ENCODE measurements around the gene EXTL2. TPM values are rescaled to one million over a fixed set of nuclear protein-coding genes. Genes with fewer than 3 reads are reported as not detected.
"Not testable (repeated sequence)": the region's sequence is repeated elsewhere in the genome, so short reads cannot be mapped to it uniquely, and the experiment has no call there.

The EXTL2 gene
- polyA plus RNA-seq, 1 donor = 25.1 TPM

DNA sequence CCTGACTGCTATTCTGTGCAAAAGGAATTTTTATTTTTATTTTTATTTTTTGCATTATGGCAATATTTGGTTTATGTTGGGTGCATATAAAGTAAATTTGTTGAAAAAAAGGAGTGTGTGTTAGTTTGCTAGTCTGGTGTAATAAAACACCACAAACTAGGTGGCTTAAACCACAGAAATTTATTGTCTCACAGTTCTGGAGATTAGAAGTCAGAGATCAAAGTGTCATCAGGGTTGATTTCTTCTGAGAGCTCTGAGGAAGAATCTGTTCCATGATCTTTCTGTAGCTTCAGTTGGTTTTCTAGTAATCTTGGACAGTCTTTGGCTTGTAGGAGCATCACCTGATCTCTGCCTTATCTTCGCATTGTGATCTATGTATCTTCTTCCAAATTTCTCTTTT is 7.7 kb upstream of the EXTL2 start:
- no peak for DNase-seq

DNA sequence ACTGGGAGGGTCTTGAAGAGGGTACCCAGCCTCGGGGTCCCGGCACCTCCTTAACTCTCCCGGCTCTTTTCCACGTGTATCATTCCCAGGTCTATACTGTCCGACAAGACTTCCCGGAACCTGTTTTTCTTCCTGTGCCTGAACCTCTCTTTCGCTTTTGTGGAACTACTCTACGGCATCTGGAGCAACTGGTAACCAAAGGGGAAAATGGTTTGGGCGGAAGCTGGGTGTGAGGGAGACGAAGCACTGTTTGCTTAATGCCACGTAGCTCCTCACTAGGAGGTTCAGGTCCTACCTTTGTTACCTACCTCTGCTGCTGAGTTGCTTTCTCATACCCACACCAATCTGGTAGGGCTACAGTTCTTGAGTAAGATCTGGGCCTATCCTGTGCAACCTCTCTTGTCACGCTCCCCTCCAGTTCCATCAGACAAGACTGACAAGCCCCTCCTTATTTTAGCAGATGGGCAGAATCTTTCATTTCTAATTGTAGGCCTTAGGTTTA is 1.9 kb upstream of the EXTL2 start:
- peak; percentile 27 for DNase-seq

DNA sequence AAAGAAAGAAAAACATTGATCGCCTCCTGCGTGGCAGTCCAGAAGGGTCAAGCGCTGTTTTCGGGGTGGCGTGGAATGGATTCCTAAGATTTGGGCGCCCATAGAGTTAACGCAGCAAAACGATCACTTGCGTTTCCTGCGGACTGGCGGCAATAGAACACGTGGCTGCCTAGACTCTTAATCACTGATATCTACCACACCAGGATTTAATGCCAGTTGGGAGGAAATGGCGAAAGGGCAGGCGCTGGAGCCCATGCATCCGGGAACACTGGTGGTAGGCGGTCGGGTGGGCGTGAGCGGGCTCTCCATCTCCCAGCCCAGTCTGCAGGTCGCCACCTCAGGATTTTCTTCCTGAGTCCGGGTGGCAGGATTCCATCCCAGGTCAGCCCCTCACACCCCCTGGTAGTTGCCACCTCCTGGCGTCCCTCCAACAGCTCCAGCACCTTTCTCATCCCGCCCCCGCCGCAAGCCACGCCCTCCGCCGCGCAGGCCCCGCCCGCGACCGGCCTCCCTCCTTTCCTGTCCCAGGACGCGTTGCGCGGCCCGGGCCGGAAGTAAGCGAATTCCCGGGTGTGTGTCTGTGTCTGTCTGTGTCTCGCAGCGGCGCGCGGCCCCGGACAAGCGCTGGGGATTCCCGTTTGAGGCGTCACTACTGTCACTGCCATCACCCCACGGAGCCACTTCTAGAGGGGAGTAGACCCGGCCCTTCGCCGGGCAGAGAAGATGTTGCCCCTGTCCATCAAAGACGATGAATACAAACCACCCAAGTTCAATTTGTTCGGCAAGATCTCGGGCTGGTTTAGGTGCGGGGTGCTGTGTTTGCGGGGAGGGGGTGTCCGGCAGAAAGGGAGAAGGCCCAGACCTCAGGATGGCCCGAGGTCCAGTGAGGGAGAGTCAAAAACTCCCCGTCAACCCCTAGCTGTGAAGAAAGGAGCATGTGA is 1.2 kb upstream of the EXTL2 start, which contains the start of gene SLC30A7:
TSS of gene SLC30A7 (plus strand) at position 551 of the 941 bp plus-strand sequence. CDS start at position 724, 173 bp downstream.
- DNase-seq = peak; percentile 93

DNA sequence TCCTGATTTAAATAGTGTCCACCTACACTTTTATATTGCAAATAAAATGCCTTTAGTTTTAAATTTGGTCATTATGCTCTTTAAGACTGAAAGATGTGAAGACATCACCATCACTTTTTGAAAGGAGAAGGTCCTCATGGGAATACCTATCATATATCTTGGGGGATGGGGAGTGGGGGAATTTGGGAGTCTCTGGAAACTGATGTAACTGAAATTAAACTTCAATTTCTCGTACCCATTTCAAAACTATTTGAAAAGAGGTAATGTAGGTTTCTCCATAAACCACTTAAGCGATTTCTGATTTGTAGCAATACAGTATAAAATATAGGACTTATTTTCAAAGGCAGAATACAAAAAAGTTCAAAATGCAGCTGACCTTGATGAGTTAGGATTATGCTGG is 924 bp downstream of the EXTL2 start:
- no peak for DNase-seq

DNA sequence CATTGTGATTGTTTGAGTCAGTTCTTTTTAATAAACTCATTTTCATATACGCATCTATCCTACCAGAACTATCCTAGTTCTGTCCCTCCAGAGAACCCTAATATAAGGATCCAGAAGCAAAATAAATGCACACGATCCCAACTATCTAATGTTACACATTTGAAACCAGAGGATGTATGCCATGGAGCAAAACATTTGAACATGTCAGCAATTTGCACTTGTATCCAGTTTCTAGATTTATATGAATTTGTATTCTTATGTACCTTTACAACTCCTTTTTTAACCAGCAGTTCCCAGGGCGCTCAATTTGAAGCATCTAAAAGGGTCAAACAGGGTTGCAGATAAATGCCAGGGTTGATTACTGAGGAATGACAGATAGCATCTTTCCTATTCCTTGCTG is 2.1 kb downstream of the EXTL2 start:
- no peak for DNase-seq

DNA sequence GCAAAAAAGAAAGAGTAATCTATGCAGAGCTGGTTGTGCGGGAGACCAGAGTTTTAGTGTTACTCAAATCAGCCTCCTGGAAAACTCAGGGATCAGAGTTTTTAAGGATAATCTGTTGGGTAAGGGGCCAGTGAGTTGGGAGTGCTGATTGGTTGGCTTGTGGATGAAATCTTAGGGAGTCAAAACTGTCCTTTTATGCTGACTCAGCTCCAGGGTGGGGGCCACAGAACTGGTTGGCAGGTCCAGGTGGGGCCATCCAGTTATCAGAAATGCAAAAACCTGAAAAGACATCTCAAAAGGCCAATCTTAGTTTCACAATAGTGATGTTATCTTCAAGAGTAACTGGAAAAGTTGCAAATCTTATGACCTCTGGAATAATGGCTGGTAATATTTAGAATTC is 3.3 kb downstream of the EXTL2 start:
- DNase-seq = no peak

DNA sequence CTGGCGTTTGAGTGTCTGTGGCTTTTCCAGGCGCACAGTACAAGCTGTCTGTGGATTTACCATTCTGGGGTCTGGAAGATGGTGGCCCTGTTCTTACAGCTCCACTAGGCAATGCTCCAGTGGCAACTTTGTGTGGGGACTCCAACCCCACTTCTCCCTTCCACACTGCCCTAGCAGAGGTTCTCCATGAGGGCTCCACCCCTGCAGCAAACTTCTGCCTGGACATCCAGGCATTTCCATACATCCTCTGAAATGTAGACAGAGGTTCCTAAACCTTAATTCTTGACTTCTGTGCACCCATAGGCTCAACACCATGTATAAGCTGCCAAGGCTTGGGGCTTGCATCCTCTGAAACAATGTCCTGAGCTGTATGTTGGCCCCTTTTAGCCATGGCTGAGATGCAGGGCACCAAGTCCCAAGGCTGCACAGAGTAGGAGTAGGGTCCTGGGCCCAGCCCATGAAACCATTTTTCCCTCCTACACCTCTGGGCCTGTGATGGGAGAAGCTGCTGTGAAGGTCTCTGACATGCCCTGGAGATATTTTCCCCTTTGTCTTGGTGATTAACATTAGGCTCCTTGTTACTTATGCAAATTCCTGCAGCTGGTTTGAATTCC is 4.7 kb downstream of the EXTL2 start:
- DNase-seq = not testable (repeated sequence)

DNA sequence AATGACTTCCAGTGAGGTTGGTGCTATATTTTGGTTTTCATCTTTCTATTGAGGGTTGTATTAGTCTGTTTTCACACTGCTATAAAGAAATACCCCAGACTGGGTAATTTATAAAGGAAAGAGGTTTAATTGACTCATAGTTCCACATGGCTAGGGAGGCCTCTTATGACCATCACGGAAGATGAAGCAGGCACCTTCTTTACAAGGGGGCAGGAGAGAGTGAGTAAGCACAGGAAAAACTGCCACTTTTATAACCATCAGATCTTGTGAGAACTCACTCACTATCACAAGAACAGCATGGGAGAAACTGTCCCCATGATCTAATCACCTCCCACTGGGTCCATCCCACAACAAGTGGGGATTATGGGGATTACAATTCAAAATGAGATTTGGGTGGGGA is 5.6 kb downstream of the EXTL2 start:
- not testable (repeated sequence) for DNase-seq

DNA sequence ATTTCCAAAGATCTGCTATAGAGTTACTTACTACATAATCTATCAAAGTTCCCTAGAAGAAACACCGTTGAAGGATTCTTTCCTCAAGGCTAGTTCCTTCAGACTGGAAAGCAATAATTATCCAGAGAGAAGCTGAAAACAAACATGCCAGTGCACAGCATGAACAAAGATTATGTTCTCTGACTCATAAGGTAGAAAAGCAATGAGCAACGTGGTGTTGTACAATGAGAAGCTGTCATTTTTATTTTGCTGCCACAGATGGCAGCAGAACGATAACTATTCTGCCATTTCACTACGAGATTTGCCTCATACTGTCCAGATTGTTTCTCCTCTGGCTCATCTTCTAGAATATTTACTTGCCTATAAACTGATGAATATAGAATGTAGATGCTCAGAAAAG is 10.7 kb downstream of the EXTL2 start:
- DNase-seq = no peak

DNA sequence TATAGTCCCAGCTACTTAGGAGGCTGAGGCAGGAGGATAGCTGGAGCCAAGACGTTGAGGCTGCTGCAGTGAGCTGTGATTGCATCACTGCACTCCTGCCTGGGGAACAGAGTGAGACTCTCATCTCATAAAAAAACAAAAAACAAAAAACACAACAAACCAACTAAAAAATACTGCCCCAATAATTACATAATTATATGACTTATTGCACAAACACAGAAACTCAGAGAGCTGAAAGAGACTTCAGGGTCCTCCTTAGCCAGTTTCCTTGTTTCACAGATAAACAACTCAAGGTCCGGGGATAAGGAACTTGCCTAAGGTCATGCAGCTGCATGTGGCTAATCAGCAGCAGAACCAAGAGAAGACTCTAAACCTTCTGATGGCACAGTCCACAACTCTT is 11.9 kb downstream of the EXTL2 start:
- DNase-seq = peak; percentile 6

DNA sequence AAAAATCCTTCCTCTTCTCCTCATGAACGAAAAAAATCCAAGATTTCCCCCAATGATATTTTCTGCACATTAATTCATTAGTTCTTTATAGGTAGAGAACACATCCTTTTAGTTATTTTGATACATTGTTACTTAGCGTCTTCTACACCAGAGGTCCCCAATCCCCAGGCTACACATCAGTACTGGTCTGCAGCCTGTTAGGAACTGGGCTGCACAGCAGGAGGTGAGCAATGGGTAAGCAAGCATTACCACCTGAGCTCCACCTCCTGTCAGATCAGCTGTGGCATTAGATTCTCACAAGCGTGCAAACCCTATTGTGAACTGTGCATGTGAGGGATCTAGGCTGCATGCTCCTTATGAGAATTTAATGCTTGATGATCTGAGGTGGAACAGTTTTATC is 13.0 kb downstream of the EXTL2 start:
- no peak for DNase-seq

DNA sequence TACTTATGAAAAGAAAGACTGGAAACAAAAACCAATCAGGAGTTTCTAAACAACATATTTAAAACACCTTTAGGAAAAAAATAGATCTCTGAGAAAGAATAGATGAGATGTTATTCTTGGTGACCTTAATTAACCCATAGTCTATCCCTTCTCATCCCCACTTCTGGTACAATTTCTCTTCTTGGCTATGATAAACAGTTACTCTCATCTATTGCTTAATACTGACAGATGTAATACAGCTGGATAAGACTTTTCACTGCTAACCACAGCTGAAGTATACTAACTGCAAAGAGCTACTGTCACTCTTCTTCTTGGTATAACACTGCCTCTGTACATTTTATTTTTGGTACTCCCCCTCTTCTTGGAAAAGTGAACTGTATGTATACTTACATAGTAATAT is 15.2 kb downstream of the EXTL2 start:
- DNase-seq = no peak

DNA sequence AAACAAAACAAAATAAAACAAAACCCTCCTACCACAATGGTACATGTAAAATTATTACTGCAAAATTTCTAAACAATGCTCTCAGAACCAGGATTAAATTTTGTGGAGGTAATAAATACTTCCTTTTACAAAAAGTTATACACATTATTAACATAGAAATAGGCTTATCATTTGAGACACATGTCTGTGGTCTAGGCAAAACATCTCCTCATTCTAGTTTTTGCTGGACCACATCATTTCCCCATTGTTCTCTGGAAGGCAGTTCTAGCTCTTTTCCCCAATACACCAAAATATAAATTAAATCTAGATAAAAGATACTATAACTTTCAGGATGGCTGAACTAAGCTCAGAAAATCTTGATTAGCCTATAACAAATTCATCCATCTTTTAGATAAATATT is 18.4 kb downstream of the EXTL2 start:
- DNase-seq = no peak

DNA sequence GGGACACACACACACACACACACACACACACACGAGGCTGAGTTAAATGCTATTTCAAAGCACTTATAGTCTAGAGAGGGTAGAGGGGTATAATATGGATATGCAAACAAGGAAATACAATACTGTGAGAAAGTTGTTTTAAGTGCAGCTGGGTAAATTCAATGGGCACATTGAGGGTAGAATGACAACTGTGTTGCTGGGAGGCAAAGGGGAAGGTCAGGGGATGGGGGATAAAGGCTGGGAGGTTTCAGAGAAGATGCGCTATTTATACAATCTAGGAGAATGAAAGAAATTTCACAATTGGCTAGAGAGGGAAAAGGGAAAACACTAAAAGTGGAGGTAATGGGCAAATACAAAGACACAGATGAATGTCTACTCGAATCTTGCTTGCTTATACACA is 19.4 kb downstream of the EXTL2 start:
- DNase-seq = no peak

DNA sequence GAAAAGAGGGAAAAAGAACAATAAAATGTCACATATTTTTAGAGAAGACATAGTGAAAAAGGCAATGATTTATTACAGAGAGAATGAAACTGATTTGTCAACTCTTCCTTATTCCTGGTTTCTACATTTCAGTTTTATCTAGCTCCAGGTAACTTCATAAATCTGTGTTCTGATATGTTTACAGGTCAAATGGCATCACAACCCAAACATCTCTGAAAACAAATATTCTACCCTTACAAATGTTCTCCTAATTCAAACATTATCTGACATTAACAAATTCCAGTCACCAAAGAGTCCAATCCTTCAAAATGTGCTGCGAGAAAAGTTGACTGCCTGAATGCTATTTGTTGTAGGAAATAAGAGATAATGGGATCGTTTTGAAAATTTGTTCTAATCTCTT is 20.2 kb downstream of the EXTL2 start:
- no peak for DNase-seq

DNA sequence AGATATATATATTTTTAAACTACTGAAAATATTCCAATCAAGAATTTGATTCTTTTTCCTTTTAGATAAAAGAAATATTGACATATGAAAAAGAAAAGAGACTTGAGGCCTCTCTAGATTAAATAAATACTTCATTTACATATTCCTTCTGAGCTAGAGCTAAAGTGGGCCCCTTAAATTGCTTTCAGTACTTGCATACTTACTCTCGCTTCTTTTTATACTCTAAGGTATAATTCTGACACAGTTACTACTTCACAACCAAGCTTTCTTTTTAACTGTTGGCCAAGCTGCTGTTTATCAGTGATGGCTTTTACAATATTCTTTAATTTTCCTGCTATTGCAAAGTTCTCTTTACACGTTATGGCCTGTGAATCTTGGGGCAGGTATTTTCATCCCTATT is 24.6 kb downstream of the EXTL2 start:
- no peak for DNase-seq

DNA sequence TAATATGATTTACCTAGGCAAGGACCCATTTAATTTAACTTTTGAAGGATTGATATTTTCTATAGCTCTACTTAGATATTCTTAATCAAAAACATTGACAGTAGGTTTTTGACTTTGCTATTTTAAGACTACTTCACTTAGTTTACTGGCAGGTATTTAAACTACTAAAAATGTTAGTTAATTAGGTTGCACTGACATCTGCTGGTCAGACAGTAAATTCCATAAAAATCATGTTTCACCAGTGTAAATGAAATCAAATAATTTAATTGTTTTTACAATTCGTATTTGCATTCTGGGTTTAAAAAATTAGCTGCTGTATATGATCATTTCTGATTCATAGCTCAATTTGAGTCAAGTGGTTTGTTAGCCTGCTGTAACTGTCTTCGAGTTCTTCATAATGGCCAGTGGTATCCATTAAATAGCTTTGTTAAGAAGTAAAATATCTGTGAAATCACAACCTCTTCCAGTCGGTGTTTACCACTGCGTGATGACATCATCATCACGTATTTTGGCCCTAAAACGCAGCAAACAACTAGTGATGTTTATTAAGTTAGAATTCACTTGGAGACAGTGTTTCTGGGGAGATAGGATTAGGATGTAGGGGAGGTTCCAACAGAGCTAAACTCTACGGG is 26.2 kb downstream of the EXTL2 start:
- DNase-seq = peak; percentile 40

DNA sequence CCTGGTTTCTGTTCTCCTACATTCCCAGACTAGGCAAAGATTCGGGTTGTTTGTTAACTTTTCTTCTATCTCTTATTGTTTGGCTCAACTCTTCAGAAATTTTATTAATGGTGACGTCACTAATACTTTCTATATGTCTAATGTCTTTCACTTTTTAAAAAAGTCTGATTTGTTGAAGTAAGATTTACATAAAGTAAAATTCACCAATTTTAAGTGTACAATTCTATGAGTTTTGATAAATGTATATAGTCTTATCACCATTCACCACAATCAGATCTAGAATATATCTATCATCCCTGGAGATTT is 27.8 kb downstream of the EXTL2 start:
- DNase-seq = no peak

DNA sequence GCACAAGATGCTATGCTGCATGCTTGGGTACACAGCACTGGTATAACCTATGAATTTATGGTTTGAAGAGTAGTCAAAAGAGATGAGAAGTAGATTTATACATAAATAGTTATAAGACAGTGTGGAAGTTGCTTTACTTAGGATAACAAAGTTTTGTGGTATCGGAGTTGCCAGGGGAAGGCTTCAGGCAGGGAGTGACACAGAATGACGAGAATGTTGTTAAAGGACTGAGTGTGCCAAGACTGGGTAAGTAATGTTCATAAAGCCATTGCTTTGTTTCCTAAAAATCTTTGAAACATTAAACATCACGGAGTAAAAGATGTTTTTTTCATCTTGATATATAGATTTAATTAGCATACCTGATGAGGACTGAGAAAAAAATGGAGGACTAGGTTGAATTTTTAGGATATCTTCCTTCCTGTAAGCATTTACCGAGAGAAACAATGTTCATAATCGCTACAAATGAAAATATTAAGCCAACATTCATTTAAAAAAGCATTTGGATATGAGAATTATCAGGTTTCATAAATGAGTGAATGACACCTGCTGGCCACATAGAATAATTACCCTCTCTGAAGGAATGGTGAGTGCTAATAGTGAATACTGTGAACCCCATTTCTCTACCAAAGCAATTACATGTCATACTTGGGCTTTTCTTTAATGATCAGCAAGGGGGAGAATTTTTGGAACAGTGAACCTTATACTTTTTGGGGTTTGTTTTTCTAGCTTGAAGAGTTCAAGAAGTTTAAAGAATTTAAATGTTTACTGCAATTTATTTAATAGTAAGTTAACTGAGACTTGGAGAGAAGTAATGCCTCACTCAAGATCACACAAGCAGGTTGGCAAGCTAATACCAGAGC is 28.4 kb downstream of the EXTL2 start:
- DNase-seq = no peak

DNA sequence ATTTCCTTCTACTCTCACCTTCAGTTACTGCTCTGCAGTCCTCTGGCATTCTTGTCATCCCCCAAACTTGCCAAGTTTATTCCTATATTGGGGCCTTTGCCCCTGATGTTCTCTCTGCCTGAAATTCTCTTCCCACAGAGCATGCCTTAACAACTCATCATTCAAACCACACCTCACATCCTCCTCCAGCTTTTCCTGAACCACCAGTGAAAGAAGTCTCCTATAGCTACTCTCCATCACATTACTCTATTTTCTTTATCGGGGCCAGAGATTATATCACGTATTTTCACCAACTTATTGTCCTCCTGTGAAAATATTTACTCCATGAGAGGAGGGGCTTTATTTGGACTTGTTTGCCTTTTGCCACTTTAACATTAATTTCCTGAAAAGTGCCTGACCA is 32.1 kb downstream of the EXTL2 start:
- no peak for DNase-seq

DNA sequence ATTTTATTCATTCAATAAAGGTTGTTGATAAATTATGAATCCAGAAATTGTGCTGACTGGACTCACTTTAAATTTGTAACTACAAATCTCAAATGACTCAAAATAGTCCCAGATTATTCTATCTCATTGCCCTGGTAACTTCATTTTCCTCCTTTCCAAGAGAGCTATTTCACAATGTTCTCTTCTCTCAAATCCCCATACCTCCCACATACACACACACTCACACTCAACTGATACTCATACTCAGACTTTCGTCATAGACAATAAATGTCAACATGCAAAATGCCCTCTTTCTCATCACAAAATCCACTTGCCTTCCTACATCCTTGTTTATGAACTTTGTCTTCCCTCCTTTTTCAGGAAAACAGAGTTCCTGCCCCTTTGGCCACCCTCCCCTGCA is 33.3 kb downstream of the EXTL2 start:
- no peak for DNase-seq

DNA sequence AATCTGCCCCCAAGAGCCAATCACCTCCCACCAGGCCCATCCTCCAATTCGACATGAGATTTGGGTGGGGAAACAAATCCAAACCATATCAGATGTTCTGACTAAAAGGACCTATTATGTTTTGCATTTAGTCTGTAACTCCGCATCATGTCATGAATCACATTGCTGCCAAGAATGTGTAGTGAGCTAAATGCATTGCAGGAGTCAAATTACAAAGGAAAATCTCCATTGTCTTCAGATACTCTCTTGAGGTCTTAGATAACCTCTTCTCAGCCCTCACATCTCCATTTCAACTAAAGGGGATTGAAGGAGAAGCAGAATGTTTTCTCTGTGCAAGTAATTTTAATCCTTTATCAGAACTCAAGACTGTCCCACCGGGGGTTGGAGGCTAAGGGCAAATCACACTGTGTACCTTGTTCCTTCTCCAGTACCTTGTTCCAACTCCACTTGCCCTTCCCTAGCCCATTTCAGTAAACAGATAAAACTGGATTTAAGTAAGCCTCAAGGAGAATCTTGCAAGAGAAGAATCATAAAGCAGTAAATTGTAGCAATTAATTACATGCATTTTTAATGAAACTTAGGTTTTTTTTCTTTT is 34.1 kb downstream of the EXTL2 start:
- DNase-seq = no peak
